HG02870 (cell line): ENCODE results near the gene SPATS1.

Experiments used
- ATAC-seq: cut with Tn5 transposase; IDR thresholded peaks from one replicate; pipeline ENCODE4 v1.9.1; 2021; ENCODE audit warnings: mild to moderate bottlenecking, moderate library complexity; ENCODE audit not compliant: unreplicated experiment

Gene SPATS1

GRCh38 chr6:44342489-44342888, at the start of gene SPATS1:
Gene SPATS1 (plus strand): TSS chr6:44342650. CDS start chr6:44343096, 446 bp downstream.
- ATAC-seq: no peak

- no peak for ATAC-seq
Measured at GRCh38 chr6:44292661-44293365, 49.6 kb upstream of the SPATS1 start.

GRCh38 chr6:44294832-44295791, 47.3 kb upstream of the SPATS1 start:
- no peak for ATAC-seq

GRCh38 chr6:44297063-44298038, 45.1 kb upstream of the SPATS1 start:
- ATAC-seq: no peak

GRCh38 chr6:44298055-44298803, 44.2 kb upstream of the SPATS1 start:
- ATAC-seq: no peak

GRCh38 chr6:44298864-44299263, 43.6 kb upstream of the SPATS1 start:
- no peak for ATAC-seq

- ATAC-seq: no peak
Measured at GRCh38 chr6:44300292-44300823, 42.1 kb upstream of the SPATS1 start.

GRCh38 chr6:44301106-44301505, 41.3 kb upstream of the SPATS1 start:
- ATAC-seq: no peak

GRCh38 chr6:44301782-44302564, 40.5 kb upstream of the SPATS1 start:
- no peak for ATAC-seq

- no peak for ATAC-seq
Measured at GRCh38 chr6:44302856-44303255, 39.6 kb upstream of the SPATS1 start.

GRCh38 chr6:44303842-44304241, 38.6 kb upstream of the SPATS1 start:
- ATAC-seq: no peak

GRCh38 chr6:44304282-44305199, 37.9 kb upstream of the SPATS1 start:
- no peak for ATAC-seq

GRCh38 chr6:44305200-44305725, 37.2 kb upstream of the SPATS1 start:
- no peak for ATAC-seq

- no peak for ATAC-seq
Measured at GRCh38 chr6:44306710-44307109, 35.7 kb upstream of the SPATS1 start.

- no peak for ATAC-seq
Measured at GRCh38 chr6:44307217-44307616, 35.2 kb upstream of the SPATS1 start.

GRCh38 chr6:44309092-44309491, 33.4 kb upstream of the SPATS1 start:
- no peak for ATAC-seq

- ATAC-seq: no peak
Measured at GRCh38 chr6:44309631-44310030, 32.8 kb upstream of the SPATS1 start.

GRCh38 chr6:44310241-44310640, 32.2 kb upstream of the SPATS1 start:
- ATAC-seq: no peak
